Endothelial cell of umbilical vein (primary cell): ENCODE data around the gene RGS6. TPM values are rescaled to one million over a fixed set of nuclear protein-coding genes. Genes with fewer than 3 reads are reported as not detected.

Experiments used
- BruUV-seq: library from RNA; stranded (reverse); fragments of 400-500 nt; replicated peaks from 2 replicates; lab custom pipeline; 2021; lab: Mats Ljungman, UMichigan
- CTCF ChIA-PET: fragments of 300-600, 350-600 bp; sonication (Branson Sonifier 250); formaldehyde crosslinking; loops from one replicate; lab custom pipeline; 2021; ENCODE audit warnings: antibody characterized with exemption, inconsistent platforms; lab: Charles Lee
- POLR2A ChIA-PET: fragments of 300-600, 350-600 bp; sonication (Branson Sonifier 250); formaldehyde crosslinking; loops from one replicate; lab custom pipeline; 2021; ENCODE audit warnings: antibody characterized with exemption, inconsistent platforms; lab: Charles Lee
- DNase-seq: peaks from one replicate; pipeline ENCODE4 v3.0.0-alpha.2; 2011; ENCODE audit warnings: low read depth, low spot score
- FAIRE-seq: peaks from 2 replicates; lab custom pipeline; 2011; peaks lifted over from hg19 to GRCh38; lab: Jason Lieb, UNC
- H2AFZ ChIP-seq: 2 replicates; pipeline ENCODE4 v1.6.0; 2012; ENCODE audit warnings: low read depth, low read length, control low read depth, inconsistent platforms
- H3K27ac ChIP-seq: 2 replicates; pipeline ENCODE4 v1.5.1; 2011; ENCODE audit warnings: low read depth, mild to moderate bottlenecking, control low read depth, low read length, moderate library complexity; ENCODE audit not compliant: insufficient read depth
- H3K27me3 ChIP-seq, 2 experiments: 2 replicates each; pipeline versions ENCODE4 v1.6.0 to v1.6.1; 2011; ENCODE audit warnings: low read length in 2 of 2, mixed read lengths in 1 of 2; ENCODE audit not compliant: control insufficient read depth in 2 of 2, insufficient read depth in 2 of 2
- H3K36me3 ChIP-seq, 2 experiments: 2 replicates in 1 of 2; 3 replicates in 1 of 2; pipeline ENCODE4 v1.5.1; 2011; ENCODE audit warnings: low read length in 2 of 2, mild to moderate bottlenecking in 1 of 2, moderate library complexity in 1 of 2; ENCODE audit not compliant: control insufficient read depth in 2 of 2, insufficient read depth in 2 of 2; ENCODE audit errors: extremely low read depth in 1 of 2
- H3K4me1 ChIP-seq: 3 replicates; pipeline ENCODE4 v1.5.1; 2011; ENCODE audit warnings: mild to moderate bottlenecking, low read length; ENCODE audit not compliant: control insufficient read depth, insufficient read depth; ENCODE audit errors: extremely low read depth
- H3K4me2 ChIP-seq: 2 replicates; pipeline ENCODE4 v1.6.1; 2011; ENCODE audit warnings: low read length, control low read depth, mixed read lengths; ENCODE audit not compliant: insufficient read depth
- H3K4me3 ChIP-seq, 3 experiments: fragments of 200-600 bp in 1 of 3; sonication (generic), shearing (Covaris generic) in 1 of 3; replicated peaks in 1 of 3; 2 replicates each; pipeline ENCODE4 v1.5.1; 2011 to 2016; ENCODE audit warnings: control low read depth in 3 of 3, low read length in 3 of 3, mild to moderate bottlenecking in 2 of 3, inconsistent platforms in 1 of 3, low read depth in 1 of 3, moderate library complexity in 1 of 3; ENCODE audit not compliant: insufficient read depth in 1 of 3
- H3K79me2 ChIP-seq: 2 replicates; pipeline ENCODE4 v1.6.0; 2012; ENCODE audit warnings: low read length, inconsistent platforms; ENCODE audit not compliant: control insufficient read depth, insufficient read depth
- H3K9ac ChIP-seq: replicated peaks from 2 replicates; pipeline ENCODE3; 2011; ENCODE audit warnings: low read length, control low read depth; ENCODE audit not compliant: insufficient read depth; ENCODE audit errors: extremely low read depth
- H3K9me1 ChIP-seq: replicated peaks from 3 replicates; pipeline ENCODE4 v1.6.0; 2011; ENCODE audit warnings: mild to moderate bottlenecking, low read length; ENCODE audit not compliant: control insufficient read depth, insufficient read depth; ENCODE audit errors: extremely low read depth
- H3K9me3 ChIP-seq: replicated peaks from 2 replicates; pipeline ENCODE4 v1.5.1; 2012; ENCODE audit warnings: low read length, inconsistent platforms; ENCODE audit not compliant: control insufficient read depth, insufficient read depth
- H4K20me1 ChIP-seq: replicated peaks from 2 replicates; pipeline ENCODE3; 2011; ENCODE audit warnings: mild to moderate bottlenecking, low read length; ENCODE audit not compliant: control insufficient read depth, insufficient read depth; ENCODE audit errors: extremely low read depth
- EZH2 ChIP-seq: IDR thresholded peaks from 2 replicates; pipeline ENCODE4 v1.6.1; 2012; ENCODE audit warnings: borderline replicate concordance, low read depth, mild to moderate bottlenecking, moderate library complexity, low read length, inconsistent platforms; ENCODE audit not compliant: severe bottlenecking
- FOS ChIP-seq: IDR thresholded peaks from 2 replicates; pipeline ENCODE4 v1.6.1; 2011; ENCODE audit warnings: mild to moderate bottlenecking, low read length, moderate library complexity, borderline replicate concordance; ENCODE audit not compliant: insufficient read depth
- GATA2 ChIP-seq: IDR thresholded peaks from 2 replicates; pipeline ENCODE4 v1.7.0; 2011; ENCODE audit warnings: low read depth, mild to moderate bottlenecking, moderate library complexity, mixed read lengths, low read length; ENCODE audit not compliant: insufficient read length, insufficient read depth
- JUN ChIP-seq: IDR thresholded peaks from 2 replicates; pipeline ENCODE4 v1.6.1; 2011; ENCODE audit warnings: borderline replicate concordance, low read depth; ENCODE audit not compliant: insufficient read length, insufficient read depth
- MYC ChIP-seq: IDR thresholded peaks from one replicate; pipeline ENCODE4 v1.6.1; 2011; ENCODE audit warnings: mild to moderate bottlenecking, low read depth, low read length
- POLR2A ChIP-seq: IDR thresholded peaks from 2 replicates; pipeline ENCODE4 v1.6.1; 2012; ENCODE audit warnings: low read depth, mild to moderate bottlenecking, control low read depth, low read length
- POLR2AphosphoS5 ChIP-seq: IDR thresholded peaks from 2 replicates; pipeline ENCODE4 v1.6.1; 2012; ENCODE audit warnings: low read depth, mild to moderate bottlenecking, control low read depth, low read length, moderate library complexity; ENCODE audit not compliant: insufficient read depth
- dilution Hi-C: fragments of 300-500 bp; cut with MboI; formaldehyde crosslinking; loops from one replicate; pipeline ENCODE4 v1.15.0; 2019; ENCODE audit warnings: low sequenced_read_pairs; ENCODE audit not compliant: extremely low pct_ligation_motif_present
- intact Hi-C: fragments of 100-400 bp; cut with micrococcal nuclease; formaldehyde crosslinking; loops from one replicate; pipeline ENCODE4 v1.10.0; 2022
- polyA plus RNA-seq, 4 experiments: library from polyadenylated mRNA; depleted of rRNA in 3 of 4; stranded (reverse) in 3 of 4; unstranded in 1 of 4; fragments of >200 nt; gene quantifications; 2 replicates each; pipeline versions ENCODE4 v1.2.1 to v1.2.3, GENCODE V29; 2011 to 2012; ENCODE audit warnings: missing spikeins in 1 of 4
- total RNA-seq: library from RNA; stranded (reverse); gene quantifications from 2 replicates; pipeline ENCODE4 v1.2.3, GENCODE V29; 2021
- TF ChIP-seq, protein P1 (sequence below), 2 donors: IDR thresholded peaks; 1 replicate in 1 of 2; 2 replicates in 1 of 2; pipeline ENCODE4 v1.5.1; 2011; ENCODE audit warnings: low read length in 2 of 2, mild to moderate bottlenecking in 2 of 2, moderate library complexity in 2 of 2, control low read depth in 1 of 2, inconsistent platforms in 1 of 2, low read depth in 1 of 2; ENCODE audit not compliant: insufficient read depth in 1 of 2; ENCODE audit errors: extremely low read depth in 1 of 2
- TF ChIP-seq, protein P2 (sequence below): IDR thresholded peaks from 2 replicates; pipeline ENCODE4 v1.6.1; 2011; ENCODE audit not compliant: insufficient read depth, insufficient read length

The RGS6 gene
- total and polyA plus RNA-seq, 2 donors (not counting 3 experiments of a cell fraction or from before 2014, with no cell fraction given), result not detected

GRCh38 chr14:72568296-72568992 lies 636.2 kb downstream of the RGS6 start:
- intact Hi-C loops (no loop called here), dilution Hi-C loops (no loop called here)
- POLR2A ChIA-PET, result no interaction called here
- no peaks in the 10 kb centered on the region for H3K9me1 ChIP-seq
- no peak overlapping the region for H3K9ac ChIP-seq
- no peaks in the 10 kb centered on the region for H3K79me2 ChIP-seq
- BruUV-seq, result no TSS peak
- H3K4me1 ChIP-seq, result no peaks in the 10 kb centered on the region
- CTCF ChIA-PET, result interaction anchor here (1.3 kb wide), 1 partner anchor 17 kb away, joined by 3 read pairs; no protein-coding TSS in a partner anchor
- peaks cover 2 to 3% of the 10 kb centered on the region in 2 experiments for H3K27me3 ChIP-seq
- no peak overlapping the region for H3K4me2 ChIP-seq
- H4K20me1 ChIP-seq, result no peaks in the 10 kb centered on the region
- TF ChIP-seq POLR2AphosphoS5 (no peak), EZH2 (no peak), FOS (no peak), MYC (no peak), POLR2A (no peak), GATA2 (no peak), JUN (no peak)
- TF ChIP-seq, protein P1, sequence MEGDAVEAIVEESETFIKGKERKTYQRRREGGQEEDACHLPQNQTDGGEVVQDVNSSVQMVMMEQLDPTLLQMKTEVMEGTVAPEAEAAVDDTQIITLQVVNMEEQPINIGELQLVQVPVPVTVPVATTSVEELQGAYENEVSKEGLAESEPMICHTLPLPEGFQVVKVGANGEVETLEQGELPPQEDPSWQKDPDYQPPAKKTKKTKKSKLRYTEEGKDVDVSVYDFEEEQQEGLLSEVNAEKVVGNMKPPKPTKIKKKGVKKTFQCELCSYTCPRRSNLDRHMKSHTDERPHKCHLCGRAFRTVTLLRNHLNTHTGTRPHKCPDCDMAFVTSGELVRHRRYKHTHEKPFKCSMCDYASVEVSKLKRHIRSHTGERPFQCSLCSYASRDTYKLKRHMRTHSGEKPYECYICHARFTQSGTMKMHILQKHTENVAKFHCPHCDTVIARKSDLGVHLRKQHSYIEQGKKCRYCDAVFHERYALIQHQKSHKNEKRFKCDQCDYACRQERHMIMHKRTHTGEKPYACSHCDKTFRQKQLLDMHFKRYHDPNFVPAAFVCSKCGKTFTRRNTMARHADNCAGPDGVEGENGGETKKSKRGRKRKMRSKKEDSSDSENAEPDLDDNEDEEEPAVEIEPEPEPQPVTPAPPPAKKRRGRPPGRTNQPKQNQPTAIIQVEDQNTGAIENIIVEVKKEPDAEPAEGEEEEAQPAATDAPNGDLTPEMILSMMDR (IDR thresholded peaks at IDR 0.05; ENCODE audit: extremely low read depth in 1 of 2, insufficient read depth in 1 of 2, low read depth in 1 of 2, low read length in 2 of 2), result no peak
- TF ChIP-seq, protein P2, sequence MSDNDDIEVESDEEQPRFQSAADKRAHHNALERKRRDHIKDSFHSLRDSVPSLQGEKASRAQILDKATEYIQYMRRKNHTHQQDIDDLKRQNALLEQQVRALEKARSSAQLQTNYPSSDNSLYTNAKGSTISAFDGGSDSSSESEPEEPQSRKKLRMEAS, result no peak
- no peak overlapping the region for H3K27ac ChIP-seq
- no peak overlapping the region for H3K4me3 ChIP-seq
- no peaks in the 10 kb centered on the region for H3K36me3 ChIP-seq
- no peaks in the 10 kb centered on the region for H3K9me3 ChIP-seq
- DNase-seq (no peak), FAIRE-seq (no peak)
- H2AFZ ChIP-seq, result no peak overlapping the region
